K562 (cell line): Measurements from ENCODE around the gene SRCIN1. TPM values are rescaled to one million over a fixed set of nuclear protein-coding genes. Genes with fewer than 3 reads are reported as not detected.

Experiments used
- ARID3A ChIP-seq: IDR thresholded peaks from 2 replicates; pipeline ENCODE4 v1.6.1; 2012; ENCODE audit warnings: low read depth, low read length, improper control_type of control experiment, borderline replicate concordance
- ARNT ChIP-seq, 2 experiments: fragments of 450-650 bp; IDR thresholded peaks; 2 replicates each; pipeline ENCODE4 v1.6.1; 2016; ENCODE audit warnings: mild to moderate bottlenecking in 1 of 2
- MTA3 ChIP-seq: fragments of 450-650 bp; formaldehyde crosslinking; IDR thresholded peaks from 2 replicates; pipeline ENCODE4 v1.6.1; 2017; ENCODE audit warnings: mild to moderate bottlenecking, borderline replicate concordance
- NFE2L1 ChIP-seq: fragments of 450-650 bp; IDR thresholded peaks from 2 replicates; pipeline ENCODE4 v1.6.1; 2016; ENCODE audit warnings: missing genetic modification characterization, low read depth, mild to moderate bottlenecking, missing compliant biosample characterization, moderate library complexity, borderline replicate concordance
- POLR2AphosphoS2 ChIP-seq: IDR thresholded peaks from 2 replicates; pipeline ENCODE4 v1.6.1; 2012; ENCODE audit warnings: low read length, improper control_type of control experiment
- RAD21 ChIP-seq, 2 experiments: fragments of 250-450 bp in 1 of 2; fragments of 450-650 bp in 1 of 2; sonication (Bioruptor Pico) in 1 of 2; formaldehyde crosslinking in 1 of 2; IDR thresholded peaks in 1 of 2; conservative IDR thresholded peaks in 1 of 2; 2 replicates each; pipeline versions ENCODE4 v1.4.0 to v1.8.0; 2020 to 2022; ENCODE audit warnings: mild to moderate bottlenecking in 2 of 2, moderate library complexity in 1 of 2
- TCF3 ChIP-seq: sonication (generic); formaldehyde crosslinking; IDR thresholded peaks from 2 replicates; pipeline ENCODE4 v1.4.0; 2020; ENCODE audit warnings: mild to moderate bottlenecking, missing genetic modification reagents
- ZNF24 ChIP-seq: fragments of 450-650 bp; IDR thresholded peaks from 2 replicates; pipeline ENCODE4 v1.6.1; 2016
- polyA plus RNA-seq, 8 experiments: library from polyadenylated mRNA; depleted of rRNA in 4 of 8; stranded (reverse) in 5 of 8; unstranded in 3 of 8; fragments of >200 nt; fragmentation: Nextera tagmentation in 2 of 8; fragmentation: Illumina TruSeq in 1 of 8; extraction: Ambion mirVana in 2 of 8; extraction: Trizol in 1 of 8; gene quantifications; 2 replicates each; pipeline versions ENCODE4 v1.2.1 to v1.2.3, GENCODE V29; 2011 to 2014; ENCODE audit warnings: inconsistent platforms in 1 of 8, missing spikeins in 1 of 8
- total RNA-seq, 7 experiments: library from RNA; depleted of rRNA in 6 of 7; stranded (reverse); fragments of >200 nt in 6 of 7; fragmentation: Illumina TruSeq in 2 of 7; extraction: Trizol in 2 of 7; gene quantifications; 2 replicates each; pipeline versions ENCODE4 v1.2.1 to v1.2.3, GENCODE V29; 2011 to 2021; ENCODE audit warnings: low replicate concordance in 1 of 7
- TF ChIP-seq, protein P1 (sequence below): sonication (generic); formaldehyde crosslinking; IDR thresholded peaks from 2 replicates; pipeline ENCODE4 v1.8.0; 2022; ENCODE audit warnings: missing genetic modification reagents, mild to moderate bottlenecking, borderline replicate concordance

The SRCIN1 gene
- total and polyA plus RNA-seq, 9 of the 15 experiments (the other 6 are each of a cell fraction or from before 2014, with no cell fraction given): 0.09 to 0.33 (median 0.13) TPM; not detected in 6

GRCh38 chr17:38571833-38572668 is 33.7 kb downstream of the SRCIN1 start (continued):
- TF ChIP-seq MTA3: no peak
- TF ChIP-seq POLR2AphosphoS2: no peak
- no peak for TF ChIP-seq RAD21 (CRISPR knock-in tag; conservative IDR thresholded peaks at IDR 0.05 in 1 of 2, IDR thresholded peaks at IDR 0.05 in 1 of 2)
- TF ChIP-seq, protein P1, sequence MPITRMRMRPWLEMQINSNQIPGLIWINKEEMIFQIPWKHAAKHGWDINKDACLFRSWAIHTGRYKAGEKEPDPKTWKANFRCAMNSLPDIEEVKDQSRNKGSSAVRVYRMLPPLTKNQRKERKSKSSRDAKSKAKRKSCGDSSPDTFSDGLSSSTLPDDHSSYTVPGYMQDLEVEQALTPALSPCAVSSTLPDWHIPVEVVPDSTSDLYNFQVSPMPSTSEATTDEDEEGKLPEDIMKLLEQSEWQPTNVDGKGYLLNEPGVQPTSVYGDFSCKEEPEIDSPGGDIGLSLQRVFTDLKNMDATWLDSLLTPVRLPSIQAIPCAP: no peak
- TF ChIP-seq ARID3A: no peak
- TF ChIP-seq TCF3 (CRISPR knock-in tag): no peak
- TF ChIP-seq ARNT (IDR thresholded peaks at IDR 0.05): no peak
- TF ChIP-seq ZNF24: no peak
- TF ChIP-seq NFE2L1 (tag): no peak
- TF ChIP-seq, all 486 proteins: peak for 0
